GM19438 (cell line): ENCODE measurements around the gene SLC6A12.

Source experiments
- ATAC-seq: cut with Tn5 transposase; IDR thresholded peaks from one replicate; pipeline ENCODE4 v1.9.1; 2021; ENCODE audit warnings: low read depth; ENCODE audit not compliant: unreplicated experiment

SLC6A12 gene

DNA sequence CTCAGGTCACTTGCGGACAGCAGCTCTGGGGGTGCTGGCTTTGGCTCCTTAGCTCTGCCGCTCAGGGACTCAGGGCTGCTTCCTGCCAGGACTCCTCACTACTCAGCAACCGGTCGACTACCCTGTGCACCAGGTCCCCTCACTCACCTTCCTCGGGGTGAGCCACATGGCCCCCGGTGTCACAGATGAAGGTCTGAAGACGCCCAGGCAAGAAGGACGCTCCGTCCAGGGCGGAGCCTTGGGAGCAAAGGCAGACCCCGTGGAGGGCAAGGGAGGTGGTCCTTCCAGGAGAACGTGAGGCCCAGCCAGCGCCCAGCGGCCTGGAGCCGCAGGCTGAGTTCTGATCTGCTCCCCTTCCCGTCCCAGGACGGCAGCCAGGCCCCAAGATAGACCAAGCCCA lies 32.0 kb downstream of the SLC6A12 start:
- no peak for ATAC-seq

- no peak for ATAC-seq
Measured at GRCh38 chr12:180445-180844, 33.5 kb downstream of the SLC6A12 start.

- no peak for ATAC-seq
Measured at GRCh38 chr12:179885-180284, 34.1 kb downstream of the SLC6A12 start.

DNA sequence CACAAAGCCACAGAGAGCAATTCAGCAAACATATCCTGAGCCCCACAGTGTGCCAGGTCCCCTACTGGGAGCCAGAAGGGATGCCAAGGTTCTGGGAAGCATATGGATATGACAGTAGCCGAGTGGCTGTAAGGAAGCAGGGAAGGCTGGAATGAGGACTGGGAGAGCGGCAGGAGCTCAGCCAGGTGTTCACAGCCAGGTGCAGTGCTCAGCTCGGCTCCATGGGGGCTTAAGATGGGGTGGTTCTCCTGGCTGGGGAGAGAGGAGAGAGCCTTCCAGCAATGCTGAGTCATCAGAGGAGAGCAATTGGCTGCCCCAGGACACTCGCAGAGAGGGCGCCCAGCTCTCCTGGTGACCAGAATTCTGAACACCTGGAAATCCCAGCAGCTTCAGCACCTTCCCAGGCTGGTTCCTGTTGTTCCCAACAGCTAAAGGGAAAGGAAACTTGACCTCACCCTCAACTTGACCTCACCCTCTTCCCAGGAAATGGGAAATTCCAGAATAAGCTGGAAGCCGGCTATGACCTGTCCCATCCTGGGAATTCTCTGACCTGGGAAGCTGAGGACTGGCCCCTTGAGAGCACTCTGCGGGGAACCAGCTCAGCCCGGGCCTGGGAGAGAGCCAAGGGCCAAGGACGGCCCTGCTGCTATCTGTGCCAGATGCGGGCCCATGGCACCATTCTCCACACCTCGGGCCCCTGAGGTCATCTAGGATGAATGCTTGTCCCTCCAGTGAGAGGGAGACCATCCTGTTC lies 34.6 kb downstream of the SLC6A12 start:
- ATAC-seq = no peak

- no peak for ATAC-seq
Measured at GRCh38 chr12:178829-179109, 35.2 kb downstream of the SLC6A12 start.

GRCh38 chr12:177980-178828 lies 35.8 kb downstream of the SLC6A12 start:
- ATAC-seq = no peak

GRCh38 chr12:177336-177979 lies 36.5 kb downstream of the SLC6A12 start:
- no peak for ATAC-seq

- no peak for ATAC-seq
Measured at GRCh38 chr12:176321-177181, 37.4 kb downstream of the SLC6A12 start.

DNA sequence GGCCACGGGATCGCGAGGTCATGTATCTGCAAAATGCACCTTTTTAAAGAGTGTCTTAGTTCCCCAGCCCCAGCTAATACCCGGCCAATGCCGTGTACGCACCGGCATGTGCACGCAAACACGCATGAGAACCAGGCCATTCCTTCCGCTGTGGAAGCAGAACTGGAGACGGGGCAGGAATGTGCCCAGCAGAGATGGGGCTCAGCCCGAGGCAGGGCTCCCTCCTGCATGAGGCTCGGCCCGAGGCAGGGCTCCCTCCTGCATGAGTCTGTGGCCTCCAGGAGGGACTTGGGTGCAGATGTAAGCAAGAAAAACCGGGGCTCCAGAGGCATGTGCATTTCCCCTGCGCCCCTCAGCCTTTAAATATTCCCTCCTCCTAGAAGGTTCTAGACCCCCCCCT lies 38.2 kb downstream of the SLC6A12 start:
- no peak for ATAC-seq

DNA sequence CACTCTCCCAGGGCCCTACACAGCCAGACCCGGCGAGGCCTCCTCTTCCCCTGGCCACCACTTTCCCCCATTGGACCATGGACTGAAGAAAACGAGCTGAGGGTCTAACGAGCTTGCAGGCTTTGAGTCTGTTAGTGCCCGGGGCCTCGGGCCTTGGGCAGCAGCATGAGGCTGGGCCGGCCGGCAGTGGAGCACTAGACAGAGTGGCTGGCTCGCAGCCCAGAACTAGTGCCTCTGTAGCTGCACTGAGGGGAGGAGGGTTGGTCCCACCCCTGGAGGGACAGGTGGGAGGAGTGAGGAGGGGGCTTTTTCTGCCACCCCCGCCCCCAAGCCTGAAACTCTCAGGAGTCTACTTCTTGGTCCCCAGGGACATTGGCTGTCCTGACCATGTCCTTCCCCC lies 38.7 kb downstream of the SLC6A12 start:
- ATAC-seq = no peak

GRCh38 chr12:174596-174995 lies 39.4 kb downstream of the SLC6A12 start:
- no peak for ATAC-seq

DNA sequence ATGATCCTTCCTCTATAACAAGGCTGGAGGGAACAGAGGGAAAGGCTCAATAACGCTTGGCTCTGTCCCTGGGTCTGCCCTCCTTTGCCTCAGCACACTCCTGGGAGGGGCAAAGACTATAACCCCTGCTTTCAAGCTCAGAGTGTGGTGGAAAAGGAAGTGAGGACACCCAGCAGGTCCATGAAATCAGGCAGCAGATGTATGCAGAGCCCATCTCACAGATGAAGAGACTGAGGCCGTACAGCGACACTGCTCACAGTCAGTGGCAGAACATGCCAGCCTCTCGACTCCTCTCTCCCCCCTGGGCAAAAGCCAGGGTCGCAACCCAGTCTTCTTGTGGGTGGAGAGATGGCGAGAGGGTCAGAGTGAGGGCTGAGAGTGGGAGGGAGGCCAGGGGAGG lies 39.8 kb downstream of the SLC6A12 start:
- ATAC-seq = no peak

- ATAC-seq = no peak
Measured at GRCh38 chr12:172732-173161, 41.2 kb downstream of the SLC6A12 start.

DNA sequence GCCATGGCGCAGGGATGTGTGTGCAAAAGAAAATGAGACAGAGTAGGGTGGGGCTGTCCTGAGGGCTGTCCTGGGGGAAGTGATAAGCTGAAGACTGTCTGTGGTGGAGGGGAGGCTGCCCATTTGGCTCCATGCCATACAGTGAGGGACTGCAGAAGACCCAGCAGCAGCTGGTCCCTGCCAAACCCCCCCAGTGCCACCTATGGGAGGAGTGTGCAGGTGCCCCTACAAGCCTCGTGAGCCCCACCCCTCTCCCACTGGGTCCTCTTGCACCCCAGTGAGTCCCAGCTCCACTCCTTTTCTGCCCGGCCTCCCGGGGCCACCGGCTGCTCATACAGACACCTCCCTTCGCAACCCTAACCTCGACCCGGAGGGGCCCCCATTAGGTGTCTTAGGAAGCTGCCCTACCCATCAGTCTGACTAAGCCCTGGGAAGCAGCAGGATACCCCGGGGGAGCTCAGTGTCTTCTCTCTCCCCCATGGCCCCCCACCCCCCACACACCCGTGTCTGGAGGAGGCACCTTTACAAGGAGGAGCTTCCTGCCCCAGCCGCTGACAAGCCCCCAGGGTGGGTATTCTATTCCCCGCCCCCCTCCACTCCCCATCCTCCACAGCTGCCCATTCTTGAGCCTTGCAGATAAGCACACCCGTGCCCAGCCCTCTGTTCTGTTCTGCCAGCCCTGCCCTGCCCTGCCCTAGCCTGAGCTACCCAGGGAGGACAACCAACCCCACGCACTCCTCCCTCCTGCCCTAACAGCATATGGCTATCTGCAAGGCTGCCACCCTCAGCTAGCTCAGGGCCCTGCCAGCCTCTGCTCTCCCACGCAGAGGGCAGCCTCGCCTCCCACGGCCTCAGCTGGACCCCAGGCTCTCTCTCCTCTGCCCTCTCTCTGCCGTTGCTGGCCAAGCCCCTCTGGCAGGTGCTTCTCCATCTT lies 41.9 kb downstream of the SLC6A12 start:
- no peak for ATAC-seq

DNA sequence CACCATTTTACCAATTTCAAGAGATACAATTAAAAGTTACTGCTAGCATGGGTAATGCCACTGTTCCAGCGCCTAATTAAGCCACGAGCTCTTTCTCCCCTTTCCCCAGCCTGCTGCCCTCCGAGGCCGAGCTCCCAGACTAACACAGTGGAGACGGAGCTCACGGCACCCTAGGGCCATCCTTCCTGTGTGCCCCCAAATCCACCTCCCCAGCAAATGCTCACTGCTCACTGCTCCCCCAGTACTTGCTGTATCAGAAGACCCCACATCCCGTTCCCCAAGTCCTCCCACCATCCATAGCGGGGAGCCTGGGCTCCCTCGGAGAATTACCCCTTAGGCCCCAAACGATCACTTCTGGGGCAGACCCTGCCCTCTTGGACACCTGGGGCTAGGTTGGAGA lies 42.7 kb downstream of the SLC6A12 start:
- no peak for ATAC-seq

GRCh38 chr12:170371-171225 lies 43.4 kb downstream of the SLC6A12 start:
- ATAC-seq = no peak

GRCh38 chr12:169528-170370 lies 44.2 kb downstream of the SLC6A12 start:
- ATAC-seq = no peak
